SK-N-SH (cell line): Measurements from ENCODE around the gene ZNF774.

Experiments used
- EZH2phosphoT487 ChIP-seq: fragments of 200-600 bp; sonication (generic); IDR thresholded peaks from 2 replicates; pipeline ENCODE4 v1.6.1; 2017; ENCODE audit warnings: low read depth, mixed run types, mild to moderate bottlenecking, antibody characterized with exemption, moderate library complexity, borderline replicate concordance
- POLR2AphosphoS5 ChIP-seq: IDR thresholded peaks from 2 replicates; pipeline ENCODE4 v1.6.1; 2012; ENCODE audit warnings: low read depth, low read length
- TF ChIP-seq, protein P1 (sequence below): fragments of 200-600 bp; sonication (generic); IDR thresholded peaks from 2 replicates; pipeline ENCODE4 v1.6.1; 2017; ENCODE audit warnings: antibody characterized with exemption, mild to moderate bottlenecking, moderate library complexity
- TF ChIP-seq, protein P2 (sequence below): fragments of 150-350 bp; IDR thresholded peaks from 2 replicates; pipeline ENCODE4 v1.6.1; 2017; ENCODE audit warnings: antibody characterized with exemption, low read length, low read depth, borderline replicate concordance
- TF ChIP-seq, protein P3 (sequence below): IDR thresholded peaks from 2 replicates; pipeline ENCODE4 v1.6.1; 2012; ENCODE audit warnings: mild to moderate bottlenecking, low read depth, low read length, moderate library complexity
- TF ChIP-seq, protein P4 (sequence below): IDR thresholded peaks from 2 replicates; pipeline ENCODE4 v1.4.0; 2012; ENCODE audit warnings: low read depth

DNA sequence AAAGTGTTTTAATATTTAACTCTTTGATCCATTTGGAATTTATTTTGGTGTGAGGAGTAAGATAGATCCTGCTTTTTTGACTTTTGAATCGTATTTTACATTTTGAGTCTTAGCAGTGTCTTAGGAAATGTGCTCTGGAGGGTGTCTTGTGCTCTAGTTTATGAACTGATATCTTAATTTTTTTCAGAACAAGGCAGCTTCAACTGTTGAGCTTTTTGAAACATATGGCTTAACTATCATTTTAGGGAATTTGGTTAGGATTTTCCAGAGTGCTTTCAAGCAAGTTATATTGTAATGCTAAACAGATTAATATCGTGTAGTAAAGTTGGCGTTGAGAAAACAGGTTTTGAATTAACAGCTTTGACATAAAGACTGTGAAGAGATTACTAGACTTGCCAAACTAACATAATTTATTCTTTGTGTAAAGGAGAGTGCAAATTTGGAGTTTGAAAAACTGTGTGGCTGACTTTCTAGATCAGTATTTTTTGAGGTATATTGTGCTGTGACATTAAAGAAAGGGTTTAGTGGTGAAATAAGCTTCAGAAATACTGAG, 53.0 kb downstream of the ZNF774 start:
- TF ChIP-seq, protein P1, sequence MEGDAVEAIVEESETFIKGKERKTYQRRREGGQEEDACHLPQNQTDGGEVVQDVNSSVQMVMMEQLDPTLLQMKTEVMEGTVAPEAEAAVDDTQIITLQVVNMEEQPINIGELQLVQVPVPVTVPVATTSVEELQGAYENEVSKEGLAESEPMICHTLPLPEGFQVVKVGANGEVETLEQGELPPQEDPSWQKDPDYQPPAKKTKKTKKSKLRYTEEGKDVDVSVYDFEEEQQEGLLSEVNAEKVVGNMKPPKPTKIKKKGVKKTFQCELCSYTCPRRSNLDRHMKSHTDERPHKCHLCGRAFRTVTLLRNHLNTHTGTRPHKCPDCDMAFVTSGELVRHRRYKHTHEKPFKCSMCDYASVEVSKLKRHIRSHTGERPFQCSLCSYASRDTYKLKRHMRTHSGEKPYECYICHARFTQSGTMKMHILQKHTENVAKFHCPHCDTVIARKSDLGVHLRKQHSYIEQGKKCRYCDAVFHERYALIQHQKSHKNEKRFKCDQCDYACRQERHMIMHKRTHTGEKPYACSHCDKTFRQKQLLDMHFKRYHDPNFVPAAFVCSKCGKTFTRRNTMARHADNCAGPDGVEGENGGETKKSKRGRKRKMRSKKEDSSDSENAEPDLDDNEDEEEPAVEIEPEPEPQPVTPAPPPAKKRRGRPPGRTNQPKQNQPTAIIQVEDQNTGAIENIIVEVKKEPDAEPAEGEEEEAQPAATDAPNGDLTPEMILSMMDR, result no peak
- TF ChIP-seq, protein P2, sequence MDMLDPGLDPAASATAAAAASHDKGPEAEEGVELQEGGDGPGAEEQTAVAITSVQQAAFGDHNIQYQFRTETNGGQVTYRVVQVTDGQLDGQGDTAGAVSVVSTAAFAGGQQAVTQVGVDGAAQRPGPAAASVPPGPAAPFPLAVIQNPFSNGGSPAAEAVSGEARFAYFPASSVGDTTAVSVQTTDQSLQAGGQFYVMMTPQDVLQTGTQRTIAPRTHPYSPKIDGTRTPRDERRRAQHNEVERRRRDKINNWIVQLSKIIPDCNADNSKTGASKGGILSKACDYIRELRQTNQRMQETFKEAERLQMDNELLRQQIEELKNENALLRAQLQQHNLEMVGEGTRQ, result no peak
- TF ChIP-seq POLR2AphosphoS5, result no peak
- no peak for TF ChIP-seq EZH2phosphoT487
- TF ChIP-seq, protein P3, sequence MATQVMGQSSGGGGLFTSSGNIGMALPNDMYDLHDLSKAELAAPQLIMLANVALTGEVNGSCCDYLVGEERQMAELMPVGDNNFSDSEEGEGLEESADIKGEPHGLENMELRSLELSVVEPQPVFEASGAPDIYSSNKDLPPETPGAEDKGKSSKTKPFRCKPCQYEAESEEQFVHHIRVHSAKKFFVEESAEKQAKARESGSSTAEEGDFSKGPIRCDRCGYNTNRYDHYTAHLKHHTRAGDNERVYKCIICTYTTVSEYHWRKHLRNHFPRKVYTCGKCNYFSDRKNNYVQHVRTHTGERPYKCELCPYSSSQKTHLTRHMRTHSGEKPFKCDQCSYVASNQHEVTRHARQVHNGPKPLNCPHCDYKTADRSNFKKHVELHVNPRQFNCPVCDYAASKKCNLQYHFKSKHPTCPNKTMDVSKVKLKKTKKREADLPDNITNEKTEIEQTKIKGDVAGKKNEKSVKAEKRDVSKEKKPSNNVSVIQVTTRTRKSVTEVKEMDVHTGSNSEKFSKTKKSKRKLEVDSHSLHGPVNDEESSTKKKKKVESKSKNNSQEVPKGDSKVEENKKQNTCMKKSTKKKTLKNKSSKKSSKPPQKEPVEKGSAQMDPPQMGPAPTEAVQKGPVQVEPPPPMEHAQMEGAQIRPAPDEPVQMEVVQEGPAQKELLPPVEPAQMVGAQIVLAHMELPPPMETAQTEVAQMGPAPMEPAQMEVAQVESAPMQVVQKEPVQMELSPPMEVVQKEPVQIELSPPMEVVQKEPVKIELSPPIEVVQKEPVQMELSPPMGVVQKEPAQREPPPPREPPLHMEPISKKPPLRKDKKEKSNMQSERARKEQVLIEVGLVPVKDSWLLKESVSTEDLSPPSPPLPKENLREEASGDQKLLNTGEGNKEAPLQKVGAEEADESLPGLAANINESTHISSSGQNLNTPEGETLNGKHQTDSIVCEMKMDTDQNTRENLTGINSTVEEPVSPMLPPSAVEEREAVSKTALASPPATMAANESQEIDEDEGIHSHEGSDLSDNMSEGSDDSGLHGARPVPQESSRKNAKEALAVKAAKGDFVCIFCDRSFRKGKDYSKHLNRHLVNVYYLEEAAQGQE, result no peak
- TF ChIP-seq, protein P4, sequence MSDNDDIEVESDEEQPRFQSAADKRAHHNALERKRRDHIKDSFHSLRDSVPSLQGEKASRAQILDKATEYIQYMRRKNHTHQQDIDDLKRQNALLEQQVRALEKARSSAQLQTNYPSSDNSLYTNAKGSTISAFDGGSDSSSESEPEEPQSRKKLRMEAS, result no peak
